Progenitor cell of endocrine pancreas (in vitro differentiated cells): ENCODE results near the gene SHKBP1. TPM values are rescaled to one million over a fixed set of nuclear protein-coding genes. Genes with fewer than 3 reads are reported as not detected.
"Not testable (repeated sequence)": the region's sequence is repeated elsewhere in the genome, so short reads cannot be mapped to it uniquely, and the experiment has no call there.

Experiments used
- DNase-seq: peaks from one replicate; pipeline ENCODE4 v3.0.0; 2021; ENCODE audit warnings: low spot score; ENCODE audit not compliant: unreplicated experiment
- H3K27ac Mint-ChIP-seq: 2 replicates; pipeline ENCODE4 v1.8.0; 2021; ENCODE audit warnings: mild to moderate bottlenecking, moderate library complexity, mixed read lengths
- H3K27me3 Mint-ChIP-seq: 2 replicates; pipeline ENCODE4 v1.8.0; 2021; ENCODE audit warnings: mixed read lengths
- H3K36me3 Mint-ChIP-seq: 2 replicates; pipeline ENCODE4 v1.8.0; 2022; ENCODE audit warnings: mixed read lengths; ENCODE audit not compliant: insufficient read depth
- H3K4me1 Mint-ChIP-seq: 2 replicates; pipeline ENCODE4 v1.8.0; 2021; ENCODE audit warnings: low read depth, mixed read lengths
- H3K4me3 Mint-ChIP-seq: 2 replicates; pipeline ENCODE4 v1.8.0; 2021; ENCODE audit warnings: low read depth, mild to moderate bottlenecking, moderate library complexity, mixed read lengths
- H3K9me3 Mint-ChIP-seq: 2 replicates; pipeline ENCODE4 v1.8.0; 2021; ENCODE audit warnings: low read depth, mixed read lengths
- total RNA-seq: library from RNA; stranded (reverse); gene quantifications from 2 replicates; pipeline ENCODE4 v1.2.1, GENCODE V29; 2021
- TF ChIP-seq, protein P1 (sequence below): fragments of 200-600 bp; sonication (generic); IDR thresholded peaks from one replicate; pipeline ENCODE4 v1.5.0; 2021; ENCODE audit warnings: antibody characterized with exemption, mild to moderate bottlenecking; ENCODE audit not compliant: unreplicated experiment

SHKBP1 gene
- total RNA-seq, 1 donor from 2014 or later = 114 TPM

DNA sequence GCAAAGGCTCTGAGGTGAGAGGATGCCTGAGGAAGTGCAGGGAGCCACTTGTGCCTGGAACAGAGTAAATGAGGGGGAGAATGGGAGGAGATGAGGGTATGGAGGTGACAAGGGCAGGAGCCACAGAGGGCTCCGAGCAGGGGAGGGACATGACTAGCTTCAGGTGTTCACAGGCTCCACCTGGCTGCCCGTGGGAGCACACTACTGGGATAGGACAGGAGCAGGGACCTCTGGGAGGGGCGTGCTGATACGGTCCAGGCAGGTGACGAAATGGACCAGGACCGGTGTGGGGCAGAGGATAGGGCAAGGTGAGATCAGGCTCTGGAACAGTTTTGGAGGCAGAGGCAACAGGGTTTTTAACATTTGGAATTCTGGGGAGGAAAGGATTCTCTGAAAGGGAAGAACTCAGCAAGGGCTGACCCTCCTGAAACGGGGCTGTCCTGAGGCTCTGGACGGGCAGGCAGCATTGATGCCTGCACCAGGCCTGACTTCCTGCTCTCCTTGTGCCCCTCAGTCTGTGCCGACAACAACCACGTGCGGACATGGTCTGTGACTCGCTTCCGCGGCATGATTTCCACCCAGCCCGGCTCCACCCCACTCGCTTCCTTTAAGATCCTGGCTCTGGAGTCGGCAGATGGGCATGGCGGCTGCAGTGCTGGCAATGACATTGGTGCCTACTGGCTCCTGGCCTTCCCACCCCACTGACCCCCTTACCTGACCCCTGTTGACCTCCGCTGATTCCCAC, 11.6 kb downstream of the SHKBP1 start:
- TF ChIP-seq, protein P1, sequence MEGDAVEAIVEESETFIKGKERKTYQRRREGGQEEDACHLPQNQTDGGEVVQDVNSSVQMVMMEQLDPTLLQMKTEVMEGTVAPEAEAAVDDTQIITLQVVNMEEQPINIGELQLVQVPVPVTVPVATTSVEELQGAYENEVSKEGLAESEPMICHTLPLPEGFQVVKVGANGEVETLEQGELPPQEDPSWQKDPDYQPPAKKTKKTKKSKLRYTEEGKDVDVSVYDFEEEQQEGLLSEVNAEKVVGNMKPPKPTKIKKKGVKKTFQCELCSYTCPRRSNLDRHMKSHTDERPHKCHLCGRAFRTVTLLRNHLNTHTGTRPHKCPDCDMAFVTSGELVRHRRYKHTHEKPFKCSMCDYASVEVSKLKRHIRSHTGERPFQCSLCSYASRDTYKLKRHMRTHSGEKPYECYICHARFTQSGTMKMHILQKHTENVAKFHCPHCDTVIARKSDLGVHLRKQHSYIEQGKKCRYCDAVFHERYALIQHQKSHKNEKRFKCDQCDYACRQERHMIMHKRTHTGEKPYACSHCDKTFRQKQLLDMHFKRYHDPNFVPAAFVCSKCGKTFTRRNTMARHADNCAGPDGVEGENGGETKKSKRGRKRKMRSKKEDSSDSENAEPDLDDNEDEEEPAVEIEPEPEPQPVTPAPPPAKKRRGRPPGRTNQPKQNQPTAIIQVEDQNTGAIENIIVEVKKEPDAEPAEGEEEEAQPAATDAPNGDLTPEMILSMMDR = no peak
- Mint-ChIP-seq H3K27me3 (no peaks in the 10 kb centered on the region), H3K27ac (no peak overlapping the region), H3K36me3 (peaks cover 30% of the 10 kb centered on the region), H3K4me1 (no peaks in the 10 kb centered on the region), H3K4me3 (no peak overlapping the region), H3K9me3 (no peaks in the 10 kb centered on the region)
- DNase-seq = no peak

DNA sequence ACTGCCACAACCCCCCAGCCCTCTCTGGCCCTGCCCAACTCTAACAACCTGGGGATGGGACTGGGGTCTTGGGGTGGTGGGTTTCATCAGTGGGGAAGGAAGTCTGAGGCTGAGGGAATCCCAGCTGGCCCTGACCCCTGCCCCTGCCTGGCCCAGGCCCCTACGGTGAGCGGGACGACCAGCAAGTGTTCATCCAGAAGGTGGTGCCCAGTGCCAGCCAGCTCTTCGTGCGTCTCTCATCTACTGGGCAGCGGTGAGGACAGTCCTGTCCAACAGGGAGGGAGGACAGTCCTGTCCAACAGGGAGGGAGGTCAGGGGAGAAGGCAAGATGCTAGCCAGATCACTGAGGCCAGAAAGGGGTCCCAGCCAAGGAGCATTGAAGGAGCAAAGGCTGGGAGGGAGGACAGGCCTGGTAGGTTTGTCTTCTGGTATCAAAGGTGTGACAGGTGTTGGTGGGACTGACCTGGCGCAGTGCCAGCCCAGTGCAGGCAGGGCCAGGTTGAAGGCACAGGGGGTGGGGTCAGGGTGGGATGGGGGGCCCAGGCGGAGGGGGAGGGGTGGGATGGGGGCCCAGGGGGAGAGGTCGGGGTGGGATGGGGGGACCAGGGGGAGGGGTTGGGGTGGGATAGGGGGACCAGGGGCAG, 12.4 kb downstream of the SHKBP1 start:
- TF ChIP-seq, protein P1 = no peak
- Mint-ChIP-seq H3K4me1 (no peaks in the 10 kb centered on the region), H3K9me3 (no peaks in the 10 kb centered on the region), H3K36me3 (peaks cover 23% of the 10 kb centered on the region), H3K27me3 (peaks cover under 1% of the 10 kb centered on the region), H3K27ac (no peak overlapping the region), H3K4me3 (no peak overlapping the region)
- no peak for DNase-seq

DNA sequence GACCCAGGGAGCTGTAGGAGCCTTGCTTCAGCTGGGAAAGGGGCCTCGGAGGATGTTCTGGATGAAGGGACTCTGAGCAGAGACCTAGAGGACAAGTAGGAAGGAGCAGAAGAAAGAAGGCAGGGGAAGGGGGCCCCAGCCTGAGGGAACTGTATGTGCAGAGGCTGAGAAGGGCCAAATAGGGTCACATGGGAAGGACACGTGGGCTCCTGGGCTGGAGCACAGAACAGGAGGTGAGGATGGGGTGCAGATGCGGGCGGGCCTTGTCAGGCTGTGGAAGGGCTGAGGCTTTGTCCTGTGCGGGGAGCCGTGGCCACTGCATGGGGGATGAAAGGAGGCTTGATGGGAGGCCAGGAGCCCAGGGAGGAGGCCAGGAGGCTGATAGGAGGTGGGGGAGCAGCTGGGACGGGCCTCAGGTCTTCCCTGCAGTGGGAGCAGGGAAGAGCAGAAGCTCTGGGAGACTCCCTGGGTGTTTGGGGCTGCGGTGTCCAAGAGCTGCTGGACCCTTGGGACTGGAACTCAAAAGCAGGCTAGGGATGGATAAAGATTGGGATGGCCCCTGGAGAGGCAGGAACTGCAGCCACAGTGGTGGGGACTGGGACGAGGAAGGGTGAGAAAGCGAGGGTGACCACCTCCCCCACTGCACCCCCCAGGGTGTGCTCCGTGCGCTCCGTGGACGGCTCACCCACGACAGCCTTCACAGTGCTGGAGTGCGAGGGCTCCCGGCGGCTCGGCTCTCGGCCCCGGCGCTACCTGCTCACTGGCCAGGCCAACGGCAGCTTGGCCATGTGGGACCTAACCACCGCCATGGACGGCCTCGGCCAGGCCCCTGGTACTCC, 13.1 kb downstream of the SHKBP1 start:
- no peak for DNase-seq
- peaks cover 17% of the 10 kb centered on the region for H3K36me3 Mint-ChIP-seq
- peaks cover 8% of the 10 kb centered on the region for H3K27me3 Mint-ChIP-seq
- peak overlapping the region; percentile 84 for H3K27ac Mint-ChIP-seq
- H3K9me3 Mint-ChIP-seq = no peaks in the 10 kb centered on the region
- no peaks in the 10 kb centered on the region for H3K4me1 Mint-ChIP-seq
- no peak overlapping the region for H3K4me3 Mint-ChIP-seq
- TF ChIP-seq, protein P1 = no peak

DNA sequence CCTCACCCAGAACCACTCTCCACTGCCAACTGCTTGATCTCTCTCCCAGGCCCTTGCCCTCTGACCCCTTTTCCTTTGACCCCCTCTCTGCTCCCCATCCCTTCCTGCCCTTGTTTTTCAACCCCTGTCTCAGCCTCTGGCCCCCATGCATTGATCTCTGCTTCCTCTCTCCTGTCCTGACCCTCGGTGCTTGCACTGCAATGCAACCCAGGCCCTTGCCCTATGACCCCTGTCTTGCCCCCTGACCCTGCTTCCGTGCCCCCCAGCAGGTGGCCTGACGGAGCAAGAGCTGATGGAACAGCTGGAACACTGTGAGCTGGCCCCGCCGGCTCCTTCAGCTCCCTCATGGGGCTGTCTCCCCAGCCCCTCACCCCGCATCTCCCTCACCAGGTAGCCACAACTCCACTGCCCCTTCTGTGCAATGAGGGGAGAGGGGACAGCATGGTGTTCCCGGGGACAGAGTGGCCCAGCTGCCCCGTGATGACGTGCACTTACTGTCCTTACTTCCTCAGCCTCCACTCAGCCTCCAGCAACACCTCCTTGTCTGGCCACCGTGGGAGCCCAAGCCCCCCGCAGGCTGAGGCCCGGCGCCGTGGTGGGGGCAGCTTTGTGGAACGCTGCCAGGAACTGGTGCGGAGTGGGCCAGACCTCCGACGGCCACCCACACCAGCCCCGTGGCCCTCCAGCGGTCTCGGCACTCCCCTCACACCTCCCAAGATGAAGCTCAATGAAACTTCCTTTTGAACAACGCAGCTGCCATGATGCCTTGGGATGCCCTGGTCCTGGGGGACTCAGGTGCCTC, 14.0 kb downstream of the SHKBP1 start:
- Mint-ChIP-seq H3K27me3 (peaks cover 13% of the 10 kb centered on the region), H3K27ac (no peak overlapping the region), H3K9me3 (no peaks in the 10 kb centered on the region), H3K4me1 (no peaks in the 10 kb centered on the region), H3K4me3 (no peak overlapping the region), H3K36me3 (peaks cover 16% of the 10 kb centered on the region)
- TF ChIP-seq, protein P1 = no peak
- DNase-seq = no peak

DNA sequence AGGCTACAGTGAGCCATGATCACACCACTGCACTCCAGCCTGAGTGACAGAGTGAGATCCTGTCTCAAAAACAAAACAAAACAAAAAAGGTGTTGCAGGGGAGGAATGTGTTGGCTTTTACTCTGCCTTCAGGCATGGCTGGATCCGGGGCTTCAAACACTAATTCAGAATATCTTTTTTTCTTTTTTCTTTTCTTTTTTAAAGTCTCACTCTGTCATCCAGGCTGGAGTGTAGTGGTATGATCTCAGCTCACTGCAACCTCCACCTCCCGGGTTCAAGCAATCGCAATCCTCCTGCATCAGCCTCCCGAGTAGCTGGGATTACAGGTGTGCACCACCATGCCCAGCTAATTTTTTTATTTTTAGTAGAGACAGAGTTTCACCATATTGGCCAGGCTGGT, 15.1 kb downstream of the SHKBP1 start:
- not testable (repeated sequence) for H3K9me3 Mint-ChIP-seq, H3K36me3 Mint-ChIP-seq, H3K27ac Mint-ChIP-seq, H3K4me1 Mint-ChIP-seq, DNase-seq, H3K4me3 Mint-ChIP-seq
- peaks cover 21% of the 10 kb centered on the region for H3K27me3 Mint-ChIP-seq
